NCI-H1694 (cell line): Measurements from ENCODE around the gene SDR9C7.
"Not testable (repeated sequence)": the region's sequence is repeated elsewhere in the genome, so short reads cannot be mapped to it uniquely, and the experiment has no call there.

ENCODE experiments used
- DNase-seq: peaks from one replicate; lab custom pipeline; 2025; lab: John Stamatoyannopoulos, UW

Gene SDR9C7

DNA sequence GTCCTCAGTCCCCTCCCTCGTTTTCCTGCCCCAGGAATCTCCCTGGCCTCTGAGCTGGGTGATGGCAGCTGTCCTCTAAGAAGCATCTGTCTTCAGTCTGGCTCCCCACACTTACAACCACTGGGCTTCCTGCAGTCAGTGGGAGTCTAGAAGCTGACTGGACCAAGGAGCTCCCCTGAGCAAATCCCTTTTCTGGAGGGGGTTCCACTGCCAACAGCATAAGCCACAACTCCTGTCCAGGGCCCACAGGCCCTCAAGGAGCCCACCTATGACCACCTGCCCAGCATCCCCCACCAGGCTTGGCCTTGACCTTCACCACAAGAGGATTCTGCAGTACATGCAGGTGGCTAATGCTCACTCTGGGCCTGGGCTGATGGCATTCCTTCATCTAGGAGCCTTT, 19.1 kb upstream of the SDR9C7 start:
- no peak for DNase-seq

- no peak for DNase-seq
These were observed 17.6 kb upstream of the SDR9C7 start for GRCh38 chr12:56951582-56952339.

- no peak for DNase-seq
These were observed 14.7 kb upstream of the SDR9C7 start for GRCh38 chr12:56948881-56949280.

GRCh38 chr12:56948457-56948777, 14.2 kb upstream of the SDR9C7 start:
- DNase-seq, result no peak

DNA sequence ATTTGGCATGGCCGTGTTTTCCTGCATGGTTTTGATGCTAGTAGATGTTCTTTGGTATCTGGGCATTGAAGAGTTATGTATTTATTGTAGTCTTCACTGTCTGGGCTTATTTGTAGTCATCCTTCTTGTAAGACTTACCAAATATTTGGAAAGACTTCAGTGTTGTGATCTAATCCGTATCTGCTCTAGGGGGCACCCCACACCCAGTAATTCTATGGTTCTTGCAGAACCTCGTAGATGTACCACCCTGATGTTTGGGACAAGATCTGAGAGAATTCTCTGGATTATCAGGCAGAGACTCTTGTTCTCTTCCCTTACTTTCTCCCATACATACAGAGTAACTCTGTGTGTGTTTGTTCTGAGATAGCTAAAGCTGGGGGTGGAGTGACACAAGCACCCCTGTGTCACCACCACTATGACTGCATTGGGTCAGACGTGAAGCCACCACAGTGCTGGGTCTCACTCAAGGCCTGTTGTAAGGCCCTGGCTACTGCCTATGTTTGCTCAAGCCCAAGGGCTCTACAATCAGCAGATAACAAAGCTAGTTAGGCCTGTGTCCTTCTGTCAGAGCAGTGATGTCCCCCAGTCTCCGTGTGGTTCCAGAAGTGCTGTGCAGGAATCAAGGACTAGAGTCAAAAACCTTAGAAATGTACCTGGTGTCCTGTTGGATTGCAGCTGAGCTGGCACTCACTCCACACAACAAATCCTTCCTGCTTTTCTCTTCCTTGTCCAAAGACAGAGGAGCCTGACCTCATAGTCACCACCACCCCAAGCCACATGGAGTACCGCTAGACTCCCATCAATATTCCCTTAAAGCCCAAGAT, 13.6 kb upstream of the SDR9C7 start:
- DNase-seq, result no peak

DNA sequence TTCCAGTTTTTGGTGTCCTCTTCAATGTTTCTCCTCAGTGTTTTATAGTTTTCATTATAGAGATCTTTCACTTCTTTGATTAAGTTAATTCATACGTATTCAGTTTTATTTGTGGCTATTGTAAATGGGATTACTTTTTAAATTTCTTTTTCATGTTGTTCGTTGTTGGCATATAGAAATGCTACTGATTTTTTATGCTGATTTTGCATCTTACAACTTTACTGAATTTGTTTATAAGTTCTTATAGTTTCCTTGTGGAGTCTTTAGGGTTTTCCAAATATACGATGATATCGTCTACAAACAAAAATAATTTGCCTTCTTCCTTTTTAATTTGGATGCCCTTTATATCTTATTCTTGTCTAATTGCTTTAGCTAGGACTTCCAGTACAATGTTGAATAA, 9.7 kb upstream of the SDR9C7 start:
- DNase-seq, result no peak

DNA sequence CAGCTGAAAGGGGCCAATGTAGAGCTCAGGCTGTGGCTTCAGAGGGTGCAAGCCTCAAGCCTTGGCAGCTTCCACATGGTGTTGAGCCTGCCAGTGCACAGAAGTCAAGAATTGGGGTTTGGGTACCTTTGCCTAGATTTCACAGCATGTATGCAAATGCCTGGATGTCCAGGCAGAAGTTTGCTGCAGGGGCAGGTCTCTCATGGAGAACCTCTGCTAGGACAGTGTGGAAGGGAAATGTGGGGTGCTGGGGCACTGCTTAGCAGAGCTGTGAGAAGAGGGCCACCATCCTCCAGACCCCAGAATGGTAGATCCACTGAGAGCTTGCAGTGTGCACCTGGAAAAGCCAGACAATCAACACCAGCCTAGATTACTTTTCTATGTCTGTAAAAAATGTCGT, 9.2 kb upstream of the SDR9C7 start:
- not testable (repeated sequence) for DNase-seq

DNA sequence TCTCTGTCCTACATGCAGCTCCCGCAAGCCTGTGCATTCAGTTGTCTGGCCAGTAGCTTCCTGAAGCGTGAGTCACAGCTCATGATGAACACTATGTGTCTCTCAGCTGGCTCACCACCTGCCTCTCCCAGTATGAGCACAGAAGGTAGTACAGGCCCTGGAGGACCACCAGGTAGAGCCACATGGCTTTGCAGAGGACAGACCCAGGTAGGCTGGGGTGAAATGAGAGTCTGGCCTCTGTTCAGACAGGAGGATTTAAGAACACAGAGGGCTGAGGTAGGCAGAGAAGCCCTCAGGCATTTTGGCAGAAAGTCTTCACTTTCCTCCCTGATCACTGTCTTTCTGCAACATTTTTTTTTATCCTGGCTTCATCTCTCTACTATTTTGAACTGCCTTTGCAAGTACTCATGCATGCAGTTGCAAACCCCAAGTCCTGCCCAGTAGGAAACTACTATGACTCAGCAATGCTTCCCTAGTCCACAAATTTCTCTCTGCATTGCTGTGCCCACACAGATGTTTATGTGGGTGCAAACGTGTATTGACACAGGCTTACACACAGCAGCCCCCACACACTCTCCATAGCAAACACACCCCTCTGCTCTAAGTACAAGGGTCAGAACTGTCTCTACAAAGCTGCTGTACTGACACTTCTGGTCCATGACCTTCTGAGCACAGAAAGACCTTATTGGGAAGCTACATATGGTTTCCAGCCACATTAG, 7.2 kb upstream of the SDR9C7 start:
- no peak for DNase-seq

GRCh38 chr12:56940942-56941298, 6.7 kb upstream of the SDR9C7 start:
- not testable (repeated sequence) for DNase-seq

GRCh38 chr12:56935752-56936151, 1.5 kb upstream of the SDR9C7 start:
- DNase-seq, result no peak

DNA sequence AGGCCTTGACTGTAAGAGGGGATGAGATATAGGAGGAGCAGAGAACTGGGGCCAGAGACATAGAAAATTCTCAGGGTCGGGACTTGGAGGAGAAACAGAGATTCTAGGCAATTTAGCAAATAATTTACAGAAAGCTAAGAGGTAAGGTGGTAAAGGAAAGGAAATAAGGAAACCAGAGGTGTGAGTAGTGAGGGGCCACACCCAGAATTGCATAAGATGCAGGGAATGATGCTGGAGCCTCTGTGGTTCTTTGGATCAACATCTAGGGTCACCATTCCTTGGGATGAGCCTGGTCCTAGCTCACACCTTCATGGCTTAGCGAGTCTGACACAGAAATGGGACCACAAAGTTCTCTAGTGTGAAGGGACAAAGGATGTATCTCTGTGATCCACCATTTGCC, 949 bp upstream of the SDR9C7 start:
- no peak for DNase-seq

DNA sequence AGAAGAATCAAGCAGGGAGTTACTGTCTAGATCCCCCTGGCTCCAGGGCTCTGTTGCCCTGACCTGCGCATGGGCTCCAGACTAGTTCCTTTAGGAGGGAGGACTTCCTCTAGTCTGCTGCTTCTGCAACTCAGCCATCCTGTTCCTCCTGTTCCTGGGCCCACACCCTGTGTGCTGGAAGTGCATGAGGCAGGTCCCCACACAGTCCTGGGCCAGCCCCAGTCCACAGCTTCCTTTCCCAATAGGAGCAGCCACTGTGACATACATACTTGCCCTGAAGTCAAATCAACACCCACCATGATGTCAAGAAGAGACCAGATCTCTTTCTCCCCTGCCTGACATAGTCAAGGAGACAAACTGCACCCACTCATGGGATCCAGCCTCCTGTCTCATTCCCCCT, 1.3 kb downstream of the SDR9C7 start:
- no peak for DNase-seq

DNA sequence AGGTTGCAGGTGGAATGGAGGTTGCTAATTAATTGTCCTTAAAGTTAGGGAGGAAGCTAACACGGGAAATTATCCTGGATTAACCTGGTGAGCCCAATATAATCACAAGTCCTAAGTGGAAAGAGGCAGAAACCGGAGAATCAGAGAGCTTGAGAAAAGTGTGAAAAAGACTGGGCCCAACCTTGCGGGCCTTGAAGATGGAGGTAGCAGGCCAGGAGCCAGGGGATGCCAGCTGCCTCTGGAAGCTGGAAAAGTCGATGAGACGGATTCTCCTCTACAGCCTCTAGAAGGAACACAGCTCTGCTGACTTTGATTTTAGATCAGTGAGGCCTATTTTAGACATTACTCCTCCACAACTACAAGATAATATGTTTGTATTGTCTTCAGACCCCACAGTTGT, 2.1 kb downstream of the SDR9C7 start:
- DNase-seq, result no peak

- no peak for DNase-seq
These were observed 2.7 kb downstream of the SDR9C7 start for GRCh38 chr12:56931474-56931978.

- DNase-seq, result no peak
These were observed 4.0 kb downstream of the SDR9C7 start for GRCh38 chr12:56930241-56930640.

DNA sequence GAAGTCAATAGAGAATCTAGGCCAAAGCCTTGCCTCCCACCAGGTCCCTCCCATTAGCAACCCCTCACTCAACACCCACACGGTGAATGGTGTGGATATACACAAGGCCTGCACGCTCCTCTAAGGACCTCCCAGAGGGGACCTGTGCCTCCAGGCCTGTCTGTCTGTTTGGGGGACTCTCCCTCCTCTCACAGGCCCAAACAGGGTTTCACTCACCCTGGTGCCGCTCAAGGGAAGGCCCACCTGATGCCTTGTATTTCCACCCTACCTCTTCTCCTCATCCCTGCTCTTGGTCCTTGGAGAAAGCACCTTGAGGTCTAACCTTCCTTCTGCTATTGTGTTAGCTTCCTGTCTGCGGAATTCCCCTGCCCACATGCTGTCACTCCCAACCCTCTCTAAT, 4.4 kb downstream of the SDR9C7 start:
- no peak for DNase-seq

GRCh38 chr12:56928262-56928661, 5.9 kb downstream of the SDR9C7 start:
- no peak for DNase-seq

DNA sequence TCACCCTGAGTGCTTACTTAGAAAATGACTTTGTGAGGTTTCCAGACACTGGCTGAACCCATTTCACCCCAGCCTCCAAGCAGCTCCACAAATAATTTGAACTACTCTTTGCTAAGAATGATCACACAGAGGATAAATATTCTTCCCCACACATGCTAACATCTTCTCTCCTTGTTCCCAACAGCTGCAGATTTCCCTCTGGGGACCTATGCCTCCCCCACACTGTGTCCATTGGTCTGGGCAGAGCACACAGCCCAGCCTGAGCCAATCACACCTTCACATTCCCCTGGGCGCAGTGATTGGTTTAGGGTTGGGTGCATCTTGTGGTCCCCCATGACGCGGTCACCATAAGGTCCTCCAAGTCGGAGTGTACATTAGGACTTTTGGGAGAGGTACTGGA, 6.9 kb downstream of the SDR9C7 start:
- DNase-seq, result no peak

GRCh38 chr12:56922031-56922430, 12.2 kb downstream of the SDR9C7 start:
- no peak for DNase-seq

DNA sequence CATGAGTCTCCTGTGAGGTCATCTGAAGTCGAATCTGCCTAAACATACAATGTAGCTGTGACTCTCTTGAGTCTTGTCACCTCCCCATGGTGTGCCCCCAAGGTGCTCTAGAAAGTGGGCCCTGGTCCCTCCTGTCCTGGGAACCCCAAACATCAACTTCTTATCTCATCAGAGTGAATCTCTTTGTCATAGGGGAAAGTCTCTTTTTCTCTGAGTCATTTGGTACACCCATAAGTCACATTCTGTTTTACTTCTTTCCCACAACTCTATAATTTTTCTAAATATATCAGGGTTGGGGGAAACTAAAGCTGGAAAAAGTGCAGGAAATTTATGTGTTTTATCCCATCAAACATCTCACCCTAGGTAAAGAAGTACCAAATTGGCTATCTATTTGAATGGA, 12.9 kb downstream of the SDR9C7 start:
- no peak for DNase-seq

DNA sequence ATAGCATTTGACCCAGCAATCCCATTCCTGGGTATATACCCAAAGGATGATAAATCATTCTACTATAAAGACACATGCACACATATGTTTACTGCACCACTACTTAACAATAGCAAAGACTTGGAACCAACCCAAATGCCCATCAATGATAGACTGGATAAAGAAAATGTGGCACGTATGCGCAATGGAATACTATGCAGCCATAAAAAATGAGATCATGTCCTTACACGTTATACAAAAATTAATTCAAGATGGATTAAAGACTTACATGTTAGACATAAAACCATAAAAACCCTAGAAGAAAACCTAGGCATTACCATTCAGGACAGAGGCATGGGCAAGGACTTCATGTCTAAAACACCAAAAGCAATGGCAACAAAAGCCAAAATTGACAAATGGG, 16.1 kb downstream of the SDR9C7 start:
- not testable (repeated sequence) for DNase-seq

DNA sequence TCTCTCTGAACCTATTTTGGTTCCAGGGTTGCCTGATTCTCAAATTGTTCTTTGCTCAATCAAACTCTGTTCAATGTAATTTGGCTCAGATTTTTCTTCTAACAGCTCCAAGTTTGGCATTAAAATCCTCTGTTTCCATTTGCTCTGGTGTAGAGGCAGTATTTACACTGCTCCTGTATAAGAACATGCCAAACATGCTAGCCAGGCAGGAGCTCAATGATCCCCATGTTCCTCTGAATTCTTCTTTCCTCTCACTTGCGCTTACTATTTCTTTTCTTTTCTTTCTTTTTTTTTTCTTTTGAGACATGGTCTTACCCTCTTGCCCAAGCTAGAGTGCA, 17.2 kb downstream of the SDR9C7 start:
- DNase-seq, result no peak
